IMR-90 (cell line): Measurements from ENCODE around the gene CERS5. TPM values are rescaled to one million over a fixed set of nuclear protein-coding genes. Genes with fewer than 3 reads are reported as not detected.
A peak's percentile ranks its signal among the peaks of the same experiment; 100 is the strongest.

Experiments
- ATAC-seq: fragments of 200-7000 bp; cut with Tn5 transposase; 2 replicates; pipeline ENCODE4 v1.9.1; 2020; ENCODE audit warnings: low read depth, mild to moderate bottlenecking, moderate library complexity
- BruUV-seq: library from RNA; stranded (reverse); fragments of 400-500 nt; replicated peaks from 2 replicates; lab custom pipeline; 2021; lab: Mats Ljungman, UMichigan
- CTCF ChIA-PET: fragments of 300-600 bp; formaldehyde crosslinking; extraction: SDS; loops from one replicate; lab custom pipeline; 2021; ENCODE audit warnings: antibody characterized with exemption; lab: Yijun Ruan, JAX
- POLR2A ChIA-PET: fragments of 300-600 bp; sonication (Branson Sonifier 250); formaldehyde crosslinking; loops from one replicate; lab custom pipeline; 2022; ENCODE audit warnings: antibody characterized with exemption; ENCODE audit not compliant: unreplicated experiment; lab: Charles Lee
- DNase-seq: peaks from one replicate; pipeline ENCODE4 v3.0.0; 2013
- H2AFZ ChIP-seq: replicated peaks from 2 replicates; pipeline ENCODE3; 2013; ENCODE audit warnings: low read length, mild to moderate bottlenecking; ENCODE audit not compliant: poor library complexity
- H2AK5ac ChIP-seq: 2 replicates; pipeline ENCODE4 v1.6.1; 2013; ENCODE audit warnings: low read depth, low read length, inconsistent platforms
- H2AK9ac ChIP-seq: replicated peaks from 2 replicates; pipeline ENCODE3; 2013; ENCODE audit warnings: mild to moderate bottlenecking, low read depth, low read length, moderate library complexity; ENCODE audit not compliant: poor library complexity
- H2BK120ac ChIP-seq: 2 replicates; pipeline ENCODE4 v1.6.1; 2013; ENCODE audit warnings: low read depth, low read length, inconsistent platforms
- H2BK15ac ChIP-seq: 3 replicates; pipeline ENCODE4 v1.6.1; 2013; ENCODE audit warnings: low read depth, low read length, inconsistent platforms
- H2BK20ac ChIP-seq: 2 replicates; pipeline ENCODE4 v1.6.1; 2013; ENCODE audit warnings: low read depth, mild to moderate bottlenecking, inconsistent platforms, low read length, moderate library complexity
- H2BK5ac ChIP-seq: 2 replicates; pipeline ENCODE4 v1.6.1; 2013; ENCODE audit warnings: mild to moderate bottlenecking, low read depth, low read length, inconsistent platforms; ENCODE audit not compliant: poor library complexity, severe bottlenecking
- H3K14ac ChIP-seq: replicated peaks from 2 replicates; pipeline ENCODE4 v1.6.1; 2013; ENCODE audit warnings: low read depth, low read length, inconsistent platforms
- H3K18ac ChIP-seq: 2 replicates; pipeline ENCODE4 v1.6.1; 2013; ENCODE audit warnings: low read depth, low read length, control low read depth
- H3K23ac ChIP-seq: 2 replicates; pipeline ENCODE4 v1.6.1; 2013; ENCODE audit warnings: low read depth, low read length, inconsistent platforms
- H3K27ac ChIP-seq: 2 replicates; pipeline ENCODE4 v1.5.1; 2013; ENCODE audit warnings: mild to moderate bottlenecking, control low read depth, low read length; ENCODE audit not compliant: insufficient read depth
- H3K27me3 ChIP-seq: 2 replicates; pipeline ENCODE4 v1.6.1; 2013; ENCODE audit warnings: low read length; ENCODE audit not compliant: control insufficient read depth, insufficient read depth
- H3K36me3 ChIP-seq: 2 replicates; pipeline ENCODE4 v1.6.1; 2013; ENCODE audit warnings: low read length, mixed read lengths; ENCODE audit not compliant: control insufficient read depth, insufficient read depth
- H3K4ac ChIP-seq: 2 replicates; pipeline ENCODE4 v1.6.1; 2013; ENCODE audit warnings: low read depth, low read length, inconsistent platforms
- H3K4me1 ChIP-seq: 2 replicates; pipeline ENCODE4 v1.6.1; 2013; ENCODE audit warnings: low read length, mixed read lengths; ENCODE audit not compliant: control insufficient read depth, insufficient read depth
- H3K4me2 ChIP-seq: 2 replicates; pipeline ENCODE4 v1.6.1; 2013; ENCODE audit warnings: low read depth, mild to moderate bottlenecking, control low read depth, low read length, moderate library complexity
- H3K4me3 ChIP-seq: 2 replicates; pipeline ENCODE4 v1.5.1; 2013; ENCODE audit warnings: low read depth, mild to moderate bottlenecking, control low read depth, low read length, moderate library complexity; ENCODE audit not compliant: insufficient read depth
- H3K56ac ChIP-seq: 2 replicates; pipeline ENCODE4 v1.6.1; 2013; ENCODE audit warnings: low read length, inconsistent platforms; ENCODE audit not compliant: insufficient read depth; ENCODE audit errors: extremely low read depth
- H3K79me1 ChIP-seq, 2 experiments: 2 replicates each; pipeline ENCODE4 v1.6.1; 2013; ENCODE audit warnings: low read length in 2 of 2, inconsistent platforms in 1 of 2, low read depth in 1 of 2
- H3K9ac ChIP-seq: 2 replicates; pipeline ENCODE4 v1.6.1; 2013; ENCODE audit warnings: low read depth, low read length, control low read depth
- H3K9me1 ChIP-seq: 2 replicates; pipeline ENCODE4 v1.6.1; 2013; ENCODE audit warnings: low read length, inconsistent platforms; ENCODE audit not compliant: insufficient read depth
- H3K9me3 ChIP-seq: 2 replicates; pipeline ENCODE4 v1.6.1; 2013; ENCODE audit warnings: low read length; ENCODE audit not compliant: control insufficient read depth, insufficient read depth
- H4K20me1 ChIP-seq: 2 replicates; pipeline ENCODE4 v1.6.1; 2013; ENCODE audit warnings: low read length, inconsistent platforms; ENCODE audit not compliant: insufficient read depth
- H4K5ac ChIP-seq: 2 replicates; pipeline ENCODE4 v1.6.1; 2013; ENCODE audit warnings: mild to moderate bottlenecking, low read depth, low read length, control low read depth
- H4K8ac ChIP-seq, 2 experiments: 2 replicates each; pipeline ENCODE4 v1.6.1; 2013; ENCODE audit warnings: low read depth in 2 of 2, low read length in 2 of 2, control low read depth in 1 of 2, inconsistent platforms in 1 of 2
- H4K91ac ChIP-seq: 2 replicates; pipeline ENCODE4 v1.6.1; 2013; ENCODE audit warnings: low read depth, low read length, inconsistent platforms; ENCODE audit not compliant: insufficient read depth
- MAFK ChIP-seq: IDR thresholded peaks from 2 replicates; pipeline ENCODE4 v1.6.1; 2012; ENCODE audit warnings: low read depth, low read length, improper control_type of control experiment
- NFE2L2 ChIP-seq: fragments of 150-350 bp; IDR thresholded peaks from 2 replicates; pipeline ENCODE4 v1.6.1; 2016; ENCODE audit warnings: low read depth, mild to moderate bottlenecking, low read length
- WGBS, 2 experiments: methylation state at CpG; one replicate each; pipeline versions ENCODE4 v1.1.5 to v1.1.7; 2013; ENCODE audit warnings: missing lambda C conversion rate in 2 of 2; ENCODE audit not compliant: insufficient read length in 1 of 2; ENCODE audit errors: extremely low coverage in 2 of 2; 5-methylcytosine and 5-hydroxymethylcytosine counted together
- dilution Hi-C: fragments of 300-500 bp; cut with HindIII; formaldehyde crosslinking; loops from one replicate; pipeline ENCODE4 v1.14.3; 2018; ENCODE audit warnings: low sequenced_read_pairs; ENCODE audit not compliant: unreplicated experiment
- in situ Hi-C: fragments of 300-500 bp; cut with MboI; formaldehyde crosslinking; loops from 3 replicates; pipeline ENCODE4 v1.14.3; 2019; ENCODE audit warnings: low sequenced_read_pairs, inconsistent platforms, mixed read lengths
- intact Hi-C: fragments of 100-400 bp; cut with micrococcal nuclease; formaldehyde crosslinking; loops from 2 replicates; pipeline ENCODE4 v1.10.0; 2022
- polyA plus RNA-seq, 3 experiments: library from polyadenylated mRNA; depleted of rRNA; stranded (reverse); fragments of >200 nt; gene quantifications; 2 replicates each; pipeline ENCODE4 v1.2.3, GENCODE V29; 2012; ENCODE audit warnings: low replicate concordance in 1 of 3
- total RNA-seq: library from RNA; depleted of rRNA; stranded (reverse); fragments of >200 nt; gene quantifications from 2 replicates; pipeline ENCODE4 v1.2.3, GENCODE V29; 2012

Gene CERS5
- total and polyA plus RNA-seq, 2 of the 4 experiments (the other 2 are of a cell fraction): 40.3 to 60.3 TPM

- Histone ChIP-seq H2BK5ac (peak overlapping the region; percentile 53), H3K36me3 (peaks cover 28% of the 10 kb centered on the region), H2AK5ac (no peak overlapping the region), H3K4ac (no peak overlapping the region), H3K18ac (no peak overlapping the region), H4K8ac (no peak overlapping the region), H2BK20ac (no peak overlapping the region), H3K23ac (no peak overlapping the region), H3K79me1 (peaks cover 2 to 67% of the 10 kb centered on the region in 2 experiments; a peak in 3 of 4 replicates), H3K27ac (no peak overlapping the region), H3K27me3 (no peaks in the 10 kb centered on the region), H4K5ac (no peak overlapping the region; the same call in 1 of the 2 replicates), H2AK9ac (no peak overlapping the region), H3K9me3 (no peaks in the 10 kb centered on the region), H4K20me1 (peaks cover 55% of the 10 kb centered on the region), H4K91ac (no peak overlapping the region), H3K9me1 (peaks cover 16% of the 10 kb centered on the region; the same call in 1 of the 2 replicates), H2AFZ (no peak overlapping the region), H2BK15ac (no peak overlapping the region), H3K4me1 (peaks cover 15% of the 10 kb centered on the region), H3K14ac (no peak overlapping the region), H3K4me2 (peak overlapping the region; percentile 56; the same call in 1 of the 2 replicates), H2BK120ac (no peak overlapping the region), H3K9ac (no peak overlapping the region), H3K4me3 (no peak overlapping the region), H3K56ac (no peak overlapping the region)
- dilution Hi-C loops (no loop called here), in situ Hi-C loops (no loop called here), intact Hi-C loops (no loop called here)
- no TSS peak for BruUV-seq
- no peak for DNase-seq
- ChIA-PET CTCF (interaction anchor here (0.6 to 1.2 kb wide), 2 partner anchors 9 to 58 kb away, joined by 3 read pairs; no protein-coding TSS in a partner anchor), POLR2A (no interaction called here)
- ATAC-seq: no peak
- no peak for TF ChIP-seq NFE2L2
- TF ChIP-seq MAFK: peak; percentile 99
- whole genome bisulfite sequencing, 2 experiments: no CpG with 5 or more reads among the region's 1 CpG
These were observed 46.8 kb upstream of the CERS5 start for GRCh38 chr12:50214018-50214417.
